Stimulated activated memory B cell treated with anti-CD40 and anti-IgM and Interleukin-4, amounts not matched to agents 10 μg/mL and 1 μg/mL and 100 μg/mL, for 72 hours (primary cell): ENCODE results near the gene PRODH2.

ENCODE experiments used
- ATAC-seq: fragments of 150-1000 bp; cut with Tn5 transposase; 2 replicates; pipeline ENCODE4 v1.10.0; 2021
- H3K27ac Mint-ChIP-seq: one replicate; pipeline ENCODE4 v1.8.0; 2022; ENCODE audit warnings: mild to moderate bottlenecking, mixed read lengths
- H3K27me3 Mint-ChIP-seq: one replicate; pipeline ENCODE4 v1.8.0; 2022; ENCODE audit warnings: mixed read lengths
- H3K36me3 Mint-ChIP-seq: one replicate; pipeline ENCODE4 v1.8.0; 2022; ENCODE audit warnings: mixed read lengths
- H3K4me1 Mint-ChIP-seq: one replicate; pipeline ENCODE4 v1.8.0; 2022; ENCODE audit warnings: mixed read lengths
- H3K4me3 Mint-ChIP-seq: one replicate; pipeline ENCODE4 v1.8.0; 2022; ENCODE audit warnings: mild to moderate bottlenecking, moderate library complexity, mixed read lengths
- H3K9me3 Mint-ChIP-seq: one replicate; pipeline ENCODE4 v1.8.0; 2022; ENCODE audit warnings: mixed read lengths

Gene PRODH2

GRCh38 chr19:35812220-35813042 is at the start of gene PRODH2:
TSS of gene PRODH2 (minus strand) at chr19:35812845. CDS start at chr19:35812805, 40 bp downstream.
- H3K36me3 Mint-ChIP-seq, result no peaks in the 10 kb centered on the region
- H3K9me3 Mint-ChIP-seq, result no peaks in the 10 kb centered on the region
- H3K27me3 Mint-ChIP-seq, result peaks cover 67% of the 10 kb centered on the region
- no peak within 1 kb of the TSS for H3K4me3 Mint-ChIP-seq
- no peaks in the 10 kb centered on the region for H3K4me1 Mint-ChIP-seq
- ATAC-seq, result peak; percentile 27
- H3K27ac Mint-ChIP-seq, result no peak within 1 kb of the TSS

GRCh38 chr19:35861640-35862160 is 49.1 kb upstream of the PRODH2 start:
- Mint-ChIP-seq H3K9me3 (no peaks in the 10 kb centered on the region), H3K27me3 (peaks cover 93% of the 10 kb centered on the region), H3K27ac (no peak overlapping the region), H3K4me1 (peaks cover 17% of the 10 kb centered on the region), H3K4me3 (no peak overlapping the region), H3K36me3 (no peaks in the 10 kb centered on the region)
- no peak for ATAC-seq

GRCh38 chr19:35860818-35861639 is 48.4 kb upstream of the PRODH2 start:
- H3K27me3 Mint-ChIP-seq, result peaks cover 89% of the 10 kb centered on the region
- H3K9me3 Mint-ChIP-seq, result no peaks in the 10 kb centered on the region
- H3K27ac Mint-ChIP-seq, result no peak overlapping the region
- ATAC-seq, result no peak
- H3K4me3 Mint-ChIP-seq, result no peak overlapping the region
- peaks cover 18% of the 10 kb centered on the region for H3K4me1 Mint-ChIP-seq
- no peaks in the 10 kb centered on the region for H3K36me3 Mint-ChIP-seq

GRCh38 chr19:35860436-35860817 is 47.8 kb upstream of the PRODH2 start:
- H3K36me3 Mint-ChIP-seq, result no peaks in the 10 kb centered on the region
- no peaks in the 10 kb centered on the region for H3K9me3 Mint-ChIP-seq
- ATAC-seq, result no peak
- H3K4me1 Mint-ChIP-seq, result peaks cover 18% of the 10 kb centered on the region
- H3K27ac Mint-ChIP-seq, result no peak overlapping the region
- no peak overlapping the region for H3K4me3 Mint-ChIP-seq
- H3K27me3 Mint-ChIP-seq, result peaks cover 87% of the 10 kb centered on the region

GRCh38 chr19:35859414-35859813 is 46.8 kb upstream of the PRODH2 start:
- no peak for ATAC-seq
- Mint-ChIP-seq H3K27ac (no peak overlapping the region), H3K9me3 (no peaks in the 10 kb centered on the region), H3K36me3 (no peaks in the 10 kb centered on the region), H3K27me3 (peaks cover 87% of the 10 kb centered on the region), H3K4me3 (no peak overlapping the region), H3K4me1 (peaks cover 18% of the 10 kb centered on the region)

GRCh38 chr19:35858311-35858710 is 45.7 kb upstream of the PRODH2 start:
- H3K27me3 Mint-ChIP-seq, result peaks cover 87% of the 10 kb centered on the region
- no peak for ATAC-seq

GRCh38 chr19:35856546-35857149 is 44.0 kb upstream of the PRODH2 start, which contains the start of gene KIRREL2:
TSS of gene KIRREL2 (plus strand) at chr19:35856911. CDS start at chr19:35857120, 209 bp downstream.
- Mint-ChIP-seq H3K4me1 (peaks cover 17% of the 10 kb centered on the region), H3K4me3 (peak within 1 kb of the TSS; percentile 72), H3K27me3 (peaks cover 89% of the 10 kb centered on the region), H3K9me3 (no peaks in the 10 kb centered on the region), H3K36me3 (no peaks in the 10 kb centered on the region), H3K27ac (no peak within 1 kb of the TSS)
- peak; percentile 40 for ATAC-seq

More at GRCh38 chr19:35858311-35858710, 45.7 kb upstream of the PRODH2 start:
- H3K4me1 Mint-ChIP-seq, result peaks cover 18% of the 10 kb centered on the region
- no peaks in the 10 kb centered on the region for H3K9me3 Mint-ChIP-seq
- no peaks in the 10 kb centered on the region for H3K36me3 Mint-ChIP-seq
- H3K4me3 Mint-ChIP-seq, result no peak overlapping the region
- no peak overlapping the region for H3K27ac Mint-ChIP-seq

- ATAC-seq, result no peak
- H3K27ac Mint-ChIP-seq, result no peak overlapping the region
- peaks cover 86% of the 10 kb centered on the region for H3K27me3 Mint-ChIP-seq
- H3K4me3 Mint-ChIP-seq, result no peak overlapping the region
- H3K36me3 Mint-ChIP-seq, result no peaks in the 10 kb centered on the region
- H3K4me1 Mint-ChIP-seq, result peaks cover 12% of the 10 kb centered on the region
- no peaks in the 10 kb centered on the region for H3K9me3 Mint-ChIP-seq
Measured at GRCh38 chr19:35853038-35853756, 40.6 kb upstream of the PRODH2 start.

GRCh38 chr19:35852029-35852780 is 39.6 kb upstream of the PRODH2 start, which contains the start of gene NPHS1:
TSS of gene NPHS1 (minus strand) at chr19:35852504. CDS start at chr19:35851837, 667 bp downstream.
- ATAC-seq, result no peak
- no peak within 1 kb of the TSS for H3K27ac Mint-ChIP-seq
- H3K9me3 Mint-ChIP-seq, result no peaks in the 10 kb centered on the region
- H3K4me3 Mint-ChIP-seq, result no peak within 1 kb of the TSS
- H3K4me1 Mint-ChIP-seq, result peaks cover 11% of the 10 kb centered on the region
- H3K36me3 Mint-ChIP-seq, result no peaks in the 10 kb centered on the region
- H3K27me3 Mint-ChIP-seq, result peaks cover 88% of the 10 kb centered on the region

GRCh38 chr19:35851213-35852028 is 38.8 kb upstream of the PRODH2 start:
- H3K27me3 Mint-ChIP-seq, result peaks cover 88% of the 10 kb centered on the region
- no peak overlapping the region for H3K27ac Mint-ChIP-seq
- no peaks in the 10 kb centered on the region for H3K36me3 Mint-ChIP-seq
- H3K4me3 Mint-ChIP-seq, result no peak overlapping the region
- no peaks in the 10 kb centered on the region for H3K9me3 Mint-ChIP-seq
- peaks cover 9% of the 10 kb centered on the region for H3K4me1 Mint-ChIP-seq
- no peak for ATAC-seq

GRCh38 chr19:35848919-35849505 is 36.4 kb upstream of the PRODH2 start:
- no peaks in the 10 kb centered on the region for H3K36me3 Mint-ChIP-seq
- no peak overlapping the region for H3K4me3 Mint-ChIP-seq
- H3K9me3 Mint-ChIP-seq, result no peaks in the 10 kb centered on the region
- peak; percentile 2 for ATAC-seq
- peaks cover 90% of the 10 kb centered on the region for H3K27me3 Mint-ChIP-seq
- H3K4me1 Mint-ChIP-seq, result peaks cover 26% of the 10 kb centered on the region
- no peak overlapping the region for H3K27ac Mint-ChIP-seq

- H3K27ac Mint-ChIP-seq, result no peak overlapping the region
- no peaks in the 10 kb centered on the region for H3K9me3 Mint-ChIP-seq
- peaks cover 93% of the 10 kb centered on the region for H3K27me3 Mint-ChIP-seq
- no peak overlapping the region for H3K4me3 Mint-ChIP-seq
- peaks cover 26% of the 10 kb centered on the region for H3K4me1 Mint-ChIP-seq
- no peak for ATAC-seq
- no peaks in the 10 kb centered on the region for H3K36me3 Mint-ChIP-seq
Measured at GRCh38 chr19:35848486-35848885, 35.8 kb upstream of the PRODH2 start.

GRCh38 chr19:35847911-35848310 is 35.3 kb upstream of the PRODH2 start:
- Mint-ChIP-seq H3K36me3 (no peaks in the 10 kb centered on the region), H3K4me3 (no peak overlapping the region), H3K4me1 (peaks cover 26% of the 10 kb centered on the region), H3K9me3 (peaks cover 3% of the 10 kb centered on the region), H3K27ac (no peak overlapping the region), H3K27me3 (peaks cover 93% of the 10 kb centered on the region)
- ATAC-seq, result no peak
